HG02610 (cell line): ENCODE results near the gene PSMD13.

Experiments
- ATAC-seq: cut with Tn5 transposase; IDR thresholded peaks from one replicate; pipeline ENCODE4 v1.9.1; 2021; ENCODE audit warnings: mild to moderate bottlenecking, moderate library complexity; ENCODE audit not compliant: unreplicated experiment

The PSMD13 gene

GRCh38 chr11:270451-271318, 33.9 kb downstream of the PSMD13 start:
- no peak for ATAC-seq

- no peak for ATAC-seq
Observed at GRCh38 chr11:271319-271715, 34.5 kb downstream of the PSMD13 start.

- ATAC-seq: no peak
Observed at GRCh38 chr11:272195-272930, 35.6 kb downstream of the PSMD13 start.

- no peak for ATAC-seq
Observed at GRCh38 chr11:272931-273198, 36.1 kb downstream of the PSMD13 start.

- ATAC-seq: no peak
Observed at GRCh38 chr11:276219-276618, 39.4 kb downstream of the PSMD13 start.

- no peak for ATAC-seq
Observed at GRCh38 chr11:278001-278951, 41.5 kb downstream of the PSMD13 start, which contains the start of gene NLRP6. Gene NLRP6, plus strand, starts transcription at chr11:278407. Its CDS starts 163 bp downstream, at chr11:278570.

GRCh38 chr11:279040-279965, 42.5 kb downstream of the PSMD13 start:
- ATAC-seq: no peak

GRCh38 chr11:279966-280705, 43.4 kb downstream of the PSMD13 start:
- no peak for ATAC-seq

GRCh38 chr11:280706-281485, 44.1 kb downstream of the PSMD13 start:
- ATAC-seq: no peak

- no peak for ATAC-seq
Observed at GRCh38 chr11:281486-282161, 44.8 kb downstream of the PSMD13 start.

GRCh38 chr11:282171-282570, 45.4 kb downstream of the PSMD13 start:
- ATAC-seq: no peak

- ATAC-seq: no peak
Observed at GRCh38 chr11:282630-283360, 46.0 kb downstream of the PSMD13 start.

- ATAC-seq: no peak
Observed at GRCh38 chr11:283405-284104, 46.8 kb downstream of the PSMD13 start.

- ATAC-seq: no peak
Observed at GRCh38 chr11:284105-285020, 47.6 kb downstream of the PSMD13 start.

GRCh38 chr11:285021-285893, 48.5 kb downstream of the PSMD13 start:
- ATAC-seq: no peak
